Fibroblast of pulmonary artery (primary cell): ENCODE data around the gene NUMBL.

ENCODE experiments used
- DNase-seq: peaks from one replicate; pipeline ENCODE4 v3.0.0-alpha.2; 2010; ENCODE audit warnings: low read depth
- H3K4me3 ChIP-seq: replicated peaks from 2 replicates; pipeline ENCODE4 v1.5.1; 2011; ENCODE audit warnings: low read depth, mild to moderate bottlenecking, control low read depth, low read length, moderate library complexity
- CTCF ChIP-seq: IDR thresholded peaks from 2 replicates; pipeline ENCODE4 v1.5.1; 2011; ENCODE audit warnings: mild to moderate bottlenecking, control low read depth, low read length, inconsistent platforms; ENCODE audit errors: missing control alignments

NUMBL gene

GRCh38 chr19:40726279-40726678, 35.8 kb upstream of the NUMBL start:
- no peak overlapping the region for H3K4me3 ChIP-seq
- DNase-seq, result no peak
- TF ChIP-seq CTCF, result no peak

GRCh38 chr19:40724855-40725254, 34.4 kb upstream of the NUMBL start:
- H3K4me3 ChIP-seq, result no peak overlapping the region
- no peak for TF ChIP-seq CTCF

GRCh38 chr19:40724315-40724714, 33.9 kb upstream of the NUMBL start:
- H3K4me3 ChIP-seq, result no peak overlapping the region
- no peak for TF ChIP-seq CTCF
- no peak for DNase-seq

More at GRCh38 chr19:40724855-40725254, 34.4 kb upstream of the NUMBL start:
- DNase-seq, result no peak

GRCh38 chr19:40723661-40724254, 33.3 kb upstream of the NUMBL start:
- TF ChIP-seq CTCF, result no peak
- H3K4me3 ChIP-seq, result no peak overlapping the region
- DNase-seq, result no peak

GRCh38 chr19:40721936-40722661, 31.6 kb upstream of the NUMBL start:
- DNase-seq, result peak; percentile 44
- TF ChIP-seq CTCF, result no peak
- peak overlapping the region; percentile 95 for H3K4me3 ChIP-seq

- peak overlapping the region; percentile 95 for H3K4me3 ChIP-seq
- TF ChIP-seq CTCF, result no peak
- DNase-seq, result no peak
Measured at GRCh38 chr19:40721140-40721486, 30.7 kb upstream of the NUMBL start.
